HCT116 (cell line): ENCODE results near the gene SPTBN4. TPM values are rescaled to one million over a fixed set of nuclear protein-coding genes. Genes with fewer than 3 reads are reported as not detected.

Source experiments
- ATAC-seq: fragments of 200-7000 bp; cut with Tn5 transposase; 2 replicates; pipeline ENCODE4 v1.9.1; 2020; ENCODE audit warnings: mild to moderate bottlenecking, moderate library complexity
- BruUV-seq: library from RNA; stranded (reverse); fragments of 400-500 nt; replicated peaks from 2 replicates; lab custom pipeline; 2021; lab: Mats Ljungman, UMichigan
- CTCF ChIA-PET: fragments of 300-600 bp; sonication (Branson Sonifier 250); formaldehyde crosslinking; loops from one replicate; lab custom pipeline; 2021; ENCODE audit warnings: antibody characterized with exemption; lab: Charles Lee
- POLR2A ChIA-PET: fragments of 300-600, 350-600 bp; sonication (Branson Sonifier 250); formaldehyde crosslinking; loops from one replicate; lab custom pipeline; 2021; ENCODE audit warnings: antibody characterized with exemption; lab: Charles Lee
- RAD21 ChIA-PET, 2 experiments: fragments of 300-600 bp; sonication (Branson Sonifier 250); formaldehyde crosslinking; loops; one replicate each; lab custom pipeline; 2023; ENCODE audit warnings: low total read pairs in 2 of 2; ENCODE audit not compliant: uncharacterized antibody in 2 of 2, unreplicated experiment in 2 of 2, low non-redundant PET in 1 of 2; lab: Charles Lee
- DNase-seq: peaks from one replicate; pipeline ENCODE4 v3.0.0-alpha.2; 2010; ENCODE audit warnings: low read depth, low spot score
- H2AFZ ChIP-seq: fragments of 200-600 bp; shearing (Covaris generic), sonication (generic); 2 replicates; pipeline ENCODE4 v1.6.1; 2017; ENCODE audit warnings: low read depth, mixed run types, mixed read lengths, antibody characterized with exemption, low read length; ENCODE audit not compliant: poor library complexity, severe bottlenecking
- H3K27ac ChIP-seq: 2 replicates; pipeline ENCODE4 v1.5.1; 2012; ENCODE audit warnings: low read depth, low read length
- H3K27me3 ChIP-seq: fragments of 200-600 bp; sonication (generic); 2 replicates; pipeline ENCODE4 v1.6.1; 2016; ENCODE audit warnings: mixed run types, low read length, mixed read lengths; ENCODE audit not compliant: insufficient read depth
- H3K36me3 ChIP-seq, 2 experiments: fragments of 200-500 bp in 1 of 2; fragments of 200-600 bp in 1 of 2; sonication (Bioruptor generic) in 1 of 2; sonication (generic) in 1 of 2; 2 replicates each; pipeline versions ENCODE4 v1.5.1 to v1.6.1; 2014 to 2016; ENCODE audit warnings: low read length in 2 of 2, inconsistent platforms in 1 of 2, mixed read lengths in 1 of 2, mixed run types in 1 of 2; ENCODE audit not compliant: insufficient read depth in 2 of 2, control insufficient read depth in 1 of 2
- H3K4me1 ChIP-seq, 2 experiments: fragments of 200-600 bp in 1 of 2; sonication (generic) in 1 of 2; 2 replicates each; pipeline versions ENCODE4 v1.5.1 to v1.6.1; 2012 to 2017; ENCODE audit warnings: low read length in 2 of 2, inconsistent platforms in 1 of 2, mild to moderate bottlenecking in 1 of 2, mixed read lengths in 1 of 2, mixed run types in 1 of 2, moderate library complexity in 1 of 2; ENCODE audit not compliant: insufficient read depth in 2 of 2, control insufficient read depth in 1 of 2
- H3K4me2 ChIP-seq: fragments of 200-600 bp; sonication (generic); 2 replicates; pipeline ENCODE4 v1.6.1; 2017; ENCODE audit warnings: mixed run types, low read length, mixed read lengths
- H3K4me3 ChIP-seq, 2 experiments: fragments of 200-600 bp in 1 of 2; sonication (generic) in 1 of 2; replicated peaks in 1 of 2; 2 replicates each; pipeline ENCODE4 v1.5.1; 2011 to 2016; ENCODE audit warnings: low read length in 2 of 2, control low read depth in 1 of 2, low read depth in 1 of 2, mild to moderate bottlenecking in 1 of 2, mixed read lengths in 1 of 2, mixed run types in 1 of 2
- H3K79me2 ChIP-seq: fragments of 200-600 bp; sonication (generic); 2 replicates; pipeline ENCODE4 v1.6.1; 2017; ENCODE audit warnings: mild to moderate bottlenecking, mixed run types, low read length, moderate library complexity, mixed read lengths; ENCODE audit not compliant: insufficient read depth
- H3K9ac ChIP-seq: fragments of 200-600 bp; sonication (generic); 2 replicates; pipeline ENCODE4 v1.6.1; 2016; ENCODE audit warnings: low read length, mixed read lengths
- H3K9me2 ChIP-seq: fragments of 200-600 bp; sonication (generic), shearing (Covaris generic); 2 replicates; pipeline ENCODE4 v1.6.1; 2017; ENCODE audit warnings: mixed run types, mild to moderate bottlenecking, moderate library complexity; ENCODE audit not compliant: insufficient read depth
- H3K9me3 ChIP-seq, 2 experiments: fragments of 200-500 bp in 1 of 2; fragments of 200-600 bp in 1 of 2; sonication (Bioruptor generic) in 1 of 2; sonication (generic) in 1 of 2; 2 replicates each; pipeline ENCODE4 v1.6.1; 2014 to 2017; ENCODE audit warnings: low read length in 2 of 2, mixed read lengths in 2 of 2, inconsistent platforms in 1 of 2, low read depth in 1 of 2, mild to moderate bottlenecking in 1 of 2, mixed run types in 1 of 2, moderate library complexity in 1 of 2; ENCODE audit not compliant: control insufficient read depth in 1 of 2, insufficient read depth in 1 of 2
- H4K20me1 ChIP-seq: fragments of 200-600 bp; sonication (generic), shearing (Covaris generic); 2 replicates; pipeline ENCODE4 v1.6.1; 2017; ENCODE audit warnings: mixed run types, mild to moderate bottlenecking, moderate library complexity; ENCODE audit not compliant: insufficient read depth
- EGR1 ChIP-seq: IDR thresholded peaks from 2 replicates; pipeline ENCODE4 v1.6.1; 2012; ENCODE audit warnings: low read depth
- ELF1 ChIP-seq: IDR thresholded peaks from 2 replicates; pipeline ENCODE4 v1.6.1; 2012; ENCODE audit warnings: low read depth, borderline replicate concordance
- EZH2 ChIP-seq: fragments of 200-600 bp; sonication (generic); IDR thresholded peaks from 2 replicates; pipeline ENCODE4 v1.6.1; 2017; ENCODE audit warnings: antibody characterized with exemption, mixed run types
- EZH2phosphoT487 ChIP-seq: fragments of 200-600 bp; IDR thresholded peaks from 2 replicates; pipeline ENCODE4 v1.6.1; 2018; ENCODE audit warnings: antibody characterized with exemption, borderline replicate concordance
- FOSL1 ChIP-seq: IDR thresholded peaks from 2 replicates; pipeline ENCODE4 v1.6.1; 2012; ENCODE audit warnings: low read depth
- JUND ChIP-seq: IDR thresholded peaks from 2 replicates; pipeline ENCODE4 v1.6.1; 2012
- POLR2A ChIP-seq: IDR thresholded peaks from 2 replicates; pipeline ENCODE4 v1.7.0; 2011; ENCODE audit warnings: borderline replicate concordance; ENCODE audit not compliant: insufficient read depth, insufficient read length; ENCODE audit errors: extremely low read depth
- RAD21 ChIP-seq: IDR thresholded peaks from 2 replicates; pipeline ENCODE4 v1.6.1; 2012; ENCODE audit warnings: low read depth, mild to moderate bottlenecking
- SRF ChIP-seq: IDR thresholded peaks from 2 replicates; pipeline ENCODE4 v1.6.1; 2012; ENCODE audit warnings: low read depth
- TCF7L2 ChIP-seq: IDR thresholded peaks from 2 replicates; pipeline ENCODE4 v1.7.0; 2011; ENCODE audit warnings: borderline replicate concordance, inconsistent platforms; ENCODE audit not compliant: insufficient read depth, insufficient read length; ENCODE audit errors: extremely low read depth
- YY1 ChIP-seq: IDR thresholded peaks from 2 replicates; pipeline ENCODE4 v1.6.1; 2011; ENCODE audit warnings: low read length, low read depth, moderate library complexity, mild to moderate bottlenecking; ENCODE audit not compliant: insufficient replicate concordance; ENCODE audit errors: extremely low read depth
- intact Hi-C: fragments of 100-400 bp; cut with micrococcal nuclease; formaldehyde crosslinking; loops from 2 replicates; pipeline ENCODE4 v1.10.0; 2022
- total RNA-seq: library from RNA; stranded (reverse); gene quantifications from one replicate; pipeline ENCODE4 v1.2.1, GENCODE V29; 2021; ENCODE audit not compliant: unreplicated experiment
- TF ChIP-seq, protein P1 (sequence below): IDR thresholded peaks from 2 replicates; pipeline ENCODE4 v1.6.1; 2011; ENCODE audit warnings: mild to moderate bottlenecking, low read length, moderate library complexity; ENCODE audit not compliant: insufficient replicate concordance; ENCODE audit errors: extremely low read depth
- TF ChIP-seq, protein P2 (sequence below): IDR thresholded peaks from 2 replicates; pipeline ENCODE4 v1.6.1; 2012

Gene SPTBN4
- total RNA-seq, 1 experiment from 2014 or later, result 4.6 TPM

DNA sequence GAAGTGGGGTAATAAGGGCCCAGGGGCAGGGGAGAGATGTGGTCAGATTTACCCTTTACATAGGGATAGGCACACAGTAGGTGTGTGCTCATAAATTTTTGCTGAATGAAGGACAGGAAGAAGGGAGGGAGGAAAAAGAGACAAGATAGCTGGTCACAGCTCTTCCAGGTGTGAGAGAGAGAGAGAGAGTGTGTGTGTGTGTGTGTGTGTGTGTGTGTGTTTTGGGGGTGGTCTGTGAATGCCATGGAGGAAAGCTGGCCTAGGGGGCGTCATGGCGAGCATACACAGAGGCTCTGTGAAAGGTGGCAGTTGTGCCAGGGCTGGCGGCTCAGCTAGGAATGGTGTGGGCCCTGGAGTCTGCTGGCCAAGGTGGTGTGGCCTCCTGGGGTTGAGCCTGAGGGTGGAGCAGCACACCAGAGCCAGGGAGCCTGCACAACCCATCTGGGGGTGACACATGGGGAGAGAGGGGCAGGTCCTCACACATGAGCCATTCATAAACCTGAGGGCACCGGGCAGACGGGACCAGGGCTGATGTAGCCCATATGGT lies 47.7 kb upstream of the SPTBN4 start (continued):
- no peak for TF ChIP-seq POLR2A
- no peak for TF ChIP-seq EGR1
- TF ChIP-seq, protein P1, sequence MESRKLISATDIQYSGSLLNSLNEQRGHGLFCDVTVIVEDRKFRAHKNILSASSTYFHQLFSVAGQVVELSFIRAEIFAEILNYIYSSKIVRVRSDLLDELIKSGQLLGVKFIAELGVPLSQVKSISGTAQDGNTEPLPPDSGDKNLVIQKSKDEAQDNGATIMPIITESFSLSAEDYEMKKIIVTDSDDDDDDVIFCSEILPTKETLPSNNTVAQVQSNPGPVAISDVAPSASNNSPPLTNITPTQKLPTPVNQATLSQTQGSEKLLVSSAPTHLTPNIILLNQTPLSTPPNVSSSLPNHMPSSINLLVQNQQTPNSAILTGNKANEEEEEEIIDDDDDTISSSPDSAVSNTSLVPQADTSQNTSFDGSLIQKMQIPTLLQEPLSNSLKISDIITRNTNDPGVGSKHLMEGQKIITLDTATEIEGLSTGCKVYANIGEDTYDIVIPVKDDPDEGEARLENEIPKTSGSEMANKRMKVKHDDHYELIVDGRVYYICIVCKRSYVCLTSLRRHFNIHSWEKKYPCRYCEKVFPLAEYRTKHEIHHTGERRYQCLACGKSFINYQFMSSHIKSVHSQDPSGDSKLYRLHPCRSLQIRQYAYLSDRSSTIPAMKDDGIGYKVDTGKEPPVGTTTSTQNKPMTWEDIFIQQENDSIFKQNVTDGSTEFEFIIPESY, result no peak
- TF ChIP-seq, protein P2, sequence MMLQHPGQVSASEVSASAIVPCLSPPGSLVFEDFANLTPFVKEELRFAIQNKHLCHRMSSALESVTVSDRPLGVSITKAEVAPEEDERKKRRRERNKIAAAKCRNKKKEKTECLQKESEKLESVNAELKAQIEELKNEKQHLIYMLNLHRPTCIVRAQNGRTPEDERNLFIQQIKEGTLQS, result no peak
- TF ChIP-seq EZH2, result no peak
- no peak for TF ChIP-seq JUND

GRCh38 chr19:40419780-40420179 lies 47.0 kb upstream of the SPTBN4 start:
- no peaks in the 10 kb centered on the region for H3K9me2 ChIP-seq
- no peak overlapping the region for H3K9ac ChIP-seq
- no peaks in the 10 kb centered on the region for H3K9me3 ChIP-seq
- CTCF ChIA-PET, result interaction anchor here (0.7 to 2.1 kb wide), 10 partner anchors 14 to 215 kb away, joined by 3 to 21 read pairs (median 7); partner anchors contain the start of gene BLVRB
- H3K27me3 ChIP-seq, result no peaks in the 10 kb centered on the region
- H2AFZ ChIP-seq, result no peak overlapping the region
- TF ChIP-seq FOSL1 (no peak), TCF7L2 (no peak), SRF (no peak), EZH2 (no peak), POLR2A (no peak), EZH2phosphoT487 (no peak), JUND (no peak), RAD21 (no peak), ELF1 (no peak), YY1 (no peak)
- TF ChIP-seq, protein P1, result no peak
- peaks cover 5 to 13% of the 10 kb centered on the region in 2 experiments; a peak in 2 of 4 replicates for H3K36me3 ChIP-seq
- H3K4me3 ChIP-seq, result no peak overlapping the region
- H3K4me2 ChIP-seq, result no peak overlapping the region
- BruUV-seq, result no TSS peak
- RAD21 ChIA-PET, result no interaction called here
- ATAC-seq (no peak), DNase-seq (no peak)
- H3K79me2 ChIP-seq, result peaks cover 30% of the 10 kb centered on the region
- no peaks in the 10 kb centered on the region for H4K20me1 ChIP-seq
- peak overlapping the region; percentile 48; the same call in 1 of the 2 replicates for H3K27ac ChIP-seq
- intact Hi-C loops, result loop anchor here (5.0 kb wide), 1 partner anchor 183 kb away; the partner anchor contains the start of gene LTBP4
- POLR2A ChIA-PET, result interaction anchor here (0.6 to 2.4 kb wide), 3 partner anchors 9 to 193 kb away, joined by 3 to 14 read pairs (median 3); no protein-coding TSS in a partner anchor
- peaks cover 48 to 91% of the 10 kb centered on the region in 2 experiments for H3K4me1 ChIP-seq
